Neural progenitor cell (in vitro differentiated cells): ENCODE data around the gene STOM. TPM values are rescaled to one million over a fixed set of nuclear protein-coding genes. Genes with fewer than 3 reads are reported as not detected.

ENCODE experiments used
- DNase-seq: peaks from one replicate; pipeline ENCODE4 v3.0.0-alpha.2; 2016; ENCODE audit warnings: low spot score
- H2AFZ ChIP-seq: fragments of 200-600 bp; sonication (generic); replicated peaks from 2 replicates; pipeline ENCODE4 v1.6.1; 2016; ENCODE audit warnings: antibody characterized with exemption
- H3F3A ChIP-seq: fragments of 200-600 bp; sonication (generic); 2 replicates; pipeline ENCODE4 v1.6.1; 2016; ENCODE audit warnings: antibody characterized with exemption, low read depth
- H3K27ac ChIP-seq: fragments of 200-600 bp; sonication (generic); 2 replicates; pipeline ENCODE4 v1.5.1; 2016; ENCODE audit warnings: mild to moderate bottlenecking
- H3K27me3 ChIP-seq: fragments of 200-600 bp; sonication (generic); 2 replicates; pipeline ENCODE4 v1.6.1; 2016; ENCODE audit warnings: mild to moderate bottlenecking, moderate library complexity
- H3K36me3 ChIP-seq: fragments of 200-600 bp; sonication (generic); 2 replicates; pipeline ENCODE4 v1.5.1; 2016
- H3K4me1 ChIP-seq: fragments of 200-600 bp; sonication (generic); 2 replicates; pipeline ENCODE4 v1.6.1; 2016; ENCODE audit warnings: mixed run types
- H3K4me2 ChIP-seq: fragments of 200-600 bp; sonication (generic); 2 replicates; pipeline ENCODE4 v1.6.1; 2016
- H3K4me3 ChIP-seq: fragments of 200-600 bp; sonication (generic); 2 replicates; pipeline ENCODE4 v1.5.1; 2016
- H3K79me2 ChIP-seq: fragments of 200-600 bp; sonication (generic); 2 replicates; pipeline ENCODE4 v1.6.1; 2016; ENCODE audit warnings: low read depth
- H3K9ac ChIP-seq: fragments of 200-600 bp; sonication (generic); 2 replicates; pipeline ENCODE4 v1.6.1; 2016
- H3K9me3 ChIP-seq: fragments of 200-600 bp; sonication (generic); 2 replicates; pipeline ENCODE4 v1.5.1; 2016; ENCODE audit warnings: low read depth
- H4K20me1 ChIP-seq: fragments of 200-600 bp; sonication (generic); 2 replicates; pipeline ENCODE4 v1.6.1; 2016; ENCODE audit warnings: low read depth
- H3K27ac Mint-ChIP-seq: 3 replicates; pipeline ENCODE4 v1.8.0; 2021; ENCODE audit warnings: mixed read lengths
- H3K27me3 Mint-ChIP-seq: 2 replicates; pipeline ENCODE4 v1.8.0; 2022; ENCODE audit warnings: low read depth, mild to moderate bottlenecking, inconsistent platforms, moderate library complexity, mixed read lengths; ENCODE audit not compliant: insufficient read depth
- H3K36me3 Mint-ChIP-seq: 3 replicates; pipeline ENCODE4 v1.8.0; 2021; ENCODE audit warnings: mixed read lengths
- H3K4me1 Mint-ChIP-seq: 3 replicates; pipeline ENCODE4 v1.8.0; 2021; ENCODE audit warnings: mixed read lengths
- H3K4me3 Mint-ChIP-seq: 3 replicates; pipeline ENCODE4 v1.8.0; 2021; ENCODE audit warnings: mild to moderate bottlenecking, moderate library complexity, mixed read lengths
- H3K9me3 Mint-ChIP-seq: 3 replicates; pipeline ENCODE4 v1.8.0; 2020; ENCODE audit warnings: mixed read lengths
- CTCF ChIP-seq: fragments of 200-600 bp; sonication (generic); IDR thresholded peaks from 2 replicates; pipeline ENCODE4 v1.5.1; 2017; ENCODE audit warnings: antibody characterized with exemption, mild to moderate bottlenecking
- EZH2 ChIP-seq: fragments of 200-600 bp; sonication (generic); IDR thresholded peaks from 2 replicates; pipeline ENCODE4 v1.6.1; 2017; ENCODE audit warnings: antibody characterized with exemption, mild to moderate bottlenecking, moderate library complexity
- EZH2phosphoT487 ChIP-seq: fragments of 200-600 bp; sonication (generic); IDR thresholded peaks from 2 replicates; pipeline ENCODE4 v1.6.1; 2017; ENCODE audit warnings: antibody characterized with exemption
- total RNA-seq: library from RNA; depleted of rRNA; stranded (reverse); fragments of >200 nt; gene quantifications from 2 replicates; pipeline ENCODE4 v1.2.3, GENCODE V29; 2015; ENCODE audit warnings: low replicate concordance

The STOM gene
- total RNA-seq, 1 donor from 2014 or later, result 99.4 TPM

DNA sequence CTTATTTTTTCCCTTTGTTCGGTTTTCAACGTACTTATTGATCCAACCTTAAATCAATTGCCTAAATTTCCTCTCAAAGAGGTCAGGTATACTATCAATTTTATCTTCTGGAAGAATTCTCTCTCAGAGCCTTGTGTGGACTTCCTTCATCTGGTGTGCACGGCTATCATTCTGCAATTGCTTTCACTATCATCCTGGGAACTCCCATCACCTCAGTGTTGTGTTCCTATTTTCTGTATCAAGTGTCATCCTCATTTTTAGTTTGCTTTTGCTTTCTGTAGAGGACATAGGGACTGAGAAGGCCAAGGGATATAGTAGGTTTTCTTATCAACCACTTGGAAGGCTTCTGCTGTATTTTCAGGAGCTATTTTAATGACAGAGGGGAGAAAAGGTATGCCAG is 11.3 kb downstream of the STOM start:
- Histone ChIP-seq H3K4me2 (no peak overlapping the region), H3K79me2 (peaks cover 12% of the 10 kb centered on the region), H3K9ac (no peak overlapping the region), H2AFZ (no peak overlapping the region), H3K27ac (no peak overlapping the region), H3K4me3 (no peak overlapping the region), H3K36me3 (no peaks in the 10 kb centered on the region), H3K27me3 (no peaks in the 10 kb centered on the region), H3K9me3 (no peaks in the 10 kb centered on the region), H3K4me1 (peaks cover 12% of the 10 kb centered on the region), H4K20me1 (no peaks in the 10 kb centered on the region), H3F3A (no peaks in the 10 kb centered on the region)
- Mint-ChIP-seq H3K36me3 (no peaks in the 10 kb centered on the region), H3K4me1 (peaks cover 3% of the 10 kb centered on the region), H3K27me3 (peaks cover 2% of the 10 kb centered on the region), H3K4me3 (no peak overlapping the region), H3K27ac (no peak overlapping the region), H3K9me3 (no peaks in the 10 kb centered on the region)
- DNase-seq, result no peak
- TF ChIP-seq EZH2 (no peak), EZH2phosphoT487 (no peak), CTCF (no peak)

DNA sequence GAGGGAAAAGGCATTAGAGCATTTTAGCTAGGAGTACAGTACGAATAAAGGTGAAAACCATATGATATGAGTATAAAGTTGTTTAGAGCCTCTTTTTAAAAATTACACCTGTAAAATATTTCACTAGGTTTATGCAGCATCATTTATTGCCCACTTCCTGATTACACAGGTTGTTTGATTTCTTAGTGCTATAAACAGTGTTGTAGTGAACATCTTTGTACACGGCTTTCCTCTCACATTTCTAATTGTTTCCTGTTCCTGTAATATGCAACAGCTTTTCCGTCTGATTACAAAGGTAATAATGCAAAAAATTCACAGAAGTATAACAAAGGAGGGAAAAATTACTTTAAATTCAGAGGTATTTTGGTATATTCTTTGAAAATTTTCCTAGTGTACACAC is 13.0 kb downstream of the STOM start:
- no peak overlapping the region for H3K27ac Mint-ChIP-seq
- no peak overlapping the region for H3K27ac ChIP-seq
- H3K4me1 ChIP-seq, result no peaks in the 10 kb centered on the region
- no peak overlapping the region for H3K9ac ChIP-seq
- H3K9me3 ChIP-seq, result no peaks in the 10 kb centered on the region
- H3K27me3 ChIP-seq, result no peaks in the 10 kb centered on the region
- no peaks in the 10 kb centered on the region for H3F3A ChIP-seq
- H3K36me3 Mint-ChIP-seq, result no peaks in the 10 kb centered on the region
- H3K4me3 ChIP-seq, result no peak overlapping the region
- DNase-seq, result no peak
- H3K27me3 Mint-ChIP-seq, result peaks cover 2% of the 10 kb centered on the region
- H4K20me1 ChIP-seq, result no peaks in the 10 kb centered on the region
- H3K9me3 Mint-ChIP-seq, result no peaks in the 10 kb centered on the region
- no peaks in the 10 kb centered on the region for H3K4me1 Mint-ChIP-seq
- no peak overlapping the region for H3K4me3 Mint-ChIP-seq
- no peaks in the 10 kb centered on the region for H3K79me2 ChIP-seq
- peaks cover 3% of the 10 kb centered on the region for H3K36me3 ChIP-seq
- H3K4me2 ChIP-seq, result no peak overlapping the region
- H2AFZ ChIP-seq, result no peak overlapping the region
- TF ChIP-seq CTCF, result no peak

- Histone ChIP-seq H3K79me2 (no peaks in the 10 kb centered on the region), H3K27me3 (no peaks in the 10 kb centered on the region), H3K4me1 (no peaks in the 10 kb centered on the region), H3F3A (no peaks in the 10 kb centered on the region), H4K20me1 (no peaks in the 10 kb centered on the region), H3K4me2 (no peak overlapping the region), H3K27ac (no peak overlapping the region), H3K4me3 (no peak overlapping the region), H3K9me3 (no peaks in the 10 kb centered on the region), H3K9ac (no peak overlapping the region), H2AFZ (no peak overlapping the region), H3K36me3 (peaks cover 4% of the 10 kb centered on the region)
- DNase-seq, result no peak
- TF ChIP-seq EZH2, result no peak
- TF ChIP-seq CTCF, result no peak
- TF ChIP-seq EZH2phosphoT487, result no peak
- Mint-ChIP-seq H3K27ac (no peak overlapping the region), H3K36me3 (no peaks in the 10 kb centered on the region), H3K4me3 (no peak overlapping the region), H3K9me3 (no peaks in the 10 kb centered on the region), H3K27me3 (peaks cover 2% of the 10 kb centered on the region), H3K4me1 (peaks cover 10% of the 10 kb centered on the region)
These were observed 15.3 kb downstream of the STOM start for GRCh38 chr9:121354762-121355161.

- H4K20me1 ChIP-seq, result no peaks in the 10 kb centered on the region
- no peaks in the 10 kb centered on the region for H3K9me3 Mint-ChIP-seq
- H3K4me3 ChIP-seq, result no peak overlapping the region
- H3K4me3 Mint-ChIP-seq, result no peak overlapping the region
- DNase-seq, result no peak
- H3K36me3 Mint-ChIP-seq, result no peaks in the 10 kb centered on the region
- no peaks in the 10 kb centered on the region for H3K27me3 ChIP-seq
- H3K4me2 ChIP-seq, result no peak overlapping the region
- peaks cover 4% of the 10 kb centered on the region for H3K36me3 ChIP-seq
- H3K4me1 Mint-ChIP-seq, result peaks cover 10% of the 10 kb centered on the region
- H3K4me1 ChIP-seq, result no peaks in the 10 kb centered on the region
- H3K79me2 ChIP-seq, result no peaks in the 10 kb centered on the region
- no peak overlapping the region for H3K27ac Mint-ChIP-seq
- no peaks in the 10 kb centered on the region for H3K9me3 ChIP-seq
- TF ChIP-seq EZH2phosphoT487, result no peak
- TF ChIP-seq CTCF, result no peak
- TF ChIP-seq EZH2, result no peak
- H3K27ac ChIP-seq, result no peak overlapping the region
- H2AFZ ChIP-seq, result no peak overlapping the region
- no peaks in the 10 kb centered on the region for H3F3A ChIP-seq
- peaks cover 2% of the 10 kb centered on the region for H3K27me3 Mint-ChIP-seq
- no peak overlapping the region for H3K9ac ChIP-seq
These were observed 15.9 kb downstream of the STOM start for GRCh38 chr9:121354141-121354540.
